ENCODE measurements around the gene RBM33. TPM values are rescaled to one million over a fixed set of nuclear protein-coding genes. Genes with fewer than 3 reads are reported as not detected.

The RBM33 gene
- polyA plus RNA-seq, 1 experiment: 5.0 TPM

DNA sequence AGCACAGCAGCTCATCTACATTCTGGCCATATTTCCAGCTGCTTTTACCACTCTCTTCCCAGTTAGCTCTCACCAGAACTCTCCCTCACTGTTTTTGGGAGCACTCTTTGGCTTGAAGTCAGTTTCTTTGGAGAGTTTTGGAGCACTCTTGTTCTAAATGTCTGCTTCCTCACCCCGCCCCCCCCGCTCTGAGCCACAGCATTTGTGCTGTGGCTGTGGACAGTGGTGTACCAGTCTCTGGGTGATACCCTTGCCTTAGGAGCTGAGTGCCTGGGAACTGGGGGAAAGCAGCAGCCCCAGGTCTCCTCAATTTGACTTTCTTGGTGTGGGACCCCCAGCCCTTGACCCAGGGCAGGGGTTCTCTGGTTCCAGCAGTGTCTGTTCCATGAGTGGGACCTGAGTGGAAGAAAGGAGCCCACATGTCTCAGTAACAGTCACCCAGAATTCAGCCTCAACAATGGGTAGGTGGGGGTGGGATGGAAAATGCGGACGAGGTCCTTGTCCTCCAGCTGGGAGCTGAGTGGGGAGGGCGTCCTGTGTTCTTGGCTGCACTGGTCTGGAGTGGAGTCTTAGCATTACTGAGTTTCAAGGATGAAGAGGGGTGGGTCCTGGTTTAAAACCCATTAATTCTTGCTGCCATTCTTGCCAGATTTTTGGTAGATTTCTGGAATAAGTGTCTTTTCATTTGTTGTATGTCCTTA is 18.0 kb downstream of the RBM33 start:
- no peaks in the 10 kb centered on the region for H3K27me3 ChIP-seq (ENCODE audit: control insufficient read depth, insufficient read depth, low read length)
- no peak overlapping the region for H3K4me3 ChIP-seq (ENCODE audit: low read depth, low read length)
- ChIA-PET CTCF (no interaction called here), POLR2A (no interaction called here)
- H3K36me3 ChIP-seq (ENCODE audit: control insufficient read depth, insufficient read depth, low read length): 0 out of 2 replicates have a peak, but pooled peaks cover 1% of the 10 kb centered on the region
- no peak for DNase-seq (ENCODE audit: low read depth)
- TF ChIP-seq, protein P1, sequence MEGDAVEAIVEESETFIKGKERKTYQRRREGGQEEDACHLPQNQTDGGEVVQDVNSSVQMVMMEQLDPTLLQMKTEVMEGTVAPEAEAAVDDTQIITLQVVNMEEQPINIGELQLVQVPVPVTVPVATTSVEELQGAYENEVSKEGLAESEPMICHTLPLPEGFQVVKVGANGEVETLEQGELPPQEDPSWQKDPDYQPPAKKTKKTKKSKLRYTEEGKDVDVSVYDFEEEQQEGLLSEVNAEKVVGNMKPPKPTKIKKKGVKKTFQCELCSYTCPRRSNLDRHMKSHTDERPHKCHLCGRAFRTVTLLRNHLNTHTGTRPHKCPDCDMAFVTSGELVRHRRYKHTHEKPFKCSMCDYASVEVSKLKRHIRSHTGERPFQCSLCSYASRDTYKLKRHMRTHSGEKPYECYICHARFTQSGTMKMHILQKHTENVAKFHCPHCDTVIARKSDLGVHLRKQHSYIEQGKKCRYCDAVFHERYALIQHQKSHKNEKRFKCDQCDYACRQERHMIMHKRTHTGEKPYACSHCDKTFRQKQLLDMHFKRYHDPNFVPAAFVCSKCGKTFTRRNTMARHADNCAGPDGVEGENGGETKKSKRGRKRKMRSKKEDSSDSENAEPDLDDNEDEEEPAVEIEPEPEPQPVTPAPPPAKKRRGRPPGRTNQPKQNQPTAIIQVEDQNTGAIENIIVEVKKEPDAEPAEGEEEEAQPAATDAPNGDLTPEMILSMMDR (IDR thresholded peaks at IDR 0.05; ENCODE audit: insufficient read depth, low read depth, low read length): no peak

DNA sequence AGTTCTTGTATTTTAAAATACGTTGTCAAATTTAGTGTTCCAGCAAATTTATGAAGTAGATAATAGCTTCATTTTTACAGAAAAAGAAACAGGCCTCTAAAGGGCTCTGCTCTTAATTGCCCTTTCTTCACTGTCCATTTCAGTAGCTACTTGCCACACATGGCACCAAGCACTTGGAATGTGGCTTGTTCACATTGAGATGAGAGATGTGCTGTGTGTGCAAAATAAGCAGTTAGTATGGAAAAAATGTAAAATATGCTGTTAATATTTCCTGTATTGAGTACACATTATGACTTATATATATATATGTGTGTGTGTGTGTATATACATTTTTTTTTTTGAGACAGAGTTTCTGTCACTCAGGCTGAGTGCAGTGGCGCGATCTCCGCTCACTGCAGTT is 19.5 kb downstream of the RBM33 start:
- CTCF ChIA-PET: interaction anchor here (1.0 kb wide), 1 partner anchor 65 kb away, joined by 3 read pairs; no protein-coding TSS in a partner anchor
- H3K4me3 ChIP-seq (ENCODE audit: low read depth, low read length): no peak overlapping the region
- TF ChIP-seq, protein P1 (IDR thresholded peaks at IDR 0.05; ENCODE audit: insufficient read depth, low read depth, low read length): no peak
- no peak for DNase-seq (ENCODE audit: low read depth)
- no peaks in the 10 kb centered on the region for H3K27me3 ChIP-seq (ENCODE audit: control insufficient read depth, insufficient read depth, low read length)
- 0 out of 2 replicates have a peak, but pooled peaks cover 1% of the 10 kb centered on the region for H3K36me3 ChIP-seq (ENCODE audit: control insufficient read depth, insufficient read depth, low read length)
- POLR2A ChIA-PET: no interaction called here

DNA sequence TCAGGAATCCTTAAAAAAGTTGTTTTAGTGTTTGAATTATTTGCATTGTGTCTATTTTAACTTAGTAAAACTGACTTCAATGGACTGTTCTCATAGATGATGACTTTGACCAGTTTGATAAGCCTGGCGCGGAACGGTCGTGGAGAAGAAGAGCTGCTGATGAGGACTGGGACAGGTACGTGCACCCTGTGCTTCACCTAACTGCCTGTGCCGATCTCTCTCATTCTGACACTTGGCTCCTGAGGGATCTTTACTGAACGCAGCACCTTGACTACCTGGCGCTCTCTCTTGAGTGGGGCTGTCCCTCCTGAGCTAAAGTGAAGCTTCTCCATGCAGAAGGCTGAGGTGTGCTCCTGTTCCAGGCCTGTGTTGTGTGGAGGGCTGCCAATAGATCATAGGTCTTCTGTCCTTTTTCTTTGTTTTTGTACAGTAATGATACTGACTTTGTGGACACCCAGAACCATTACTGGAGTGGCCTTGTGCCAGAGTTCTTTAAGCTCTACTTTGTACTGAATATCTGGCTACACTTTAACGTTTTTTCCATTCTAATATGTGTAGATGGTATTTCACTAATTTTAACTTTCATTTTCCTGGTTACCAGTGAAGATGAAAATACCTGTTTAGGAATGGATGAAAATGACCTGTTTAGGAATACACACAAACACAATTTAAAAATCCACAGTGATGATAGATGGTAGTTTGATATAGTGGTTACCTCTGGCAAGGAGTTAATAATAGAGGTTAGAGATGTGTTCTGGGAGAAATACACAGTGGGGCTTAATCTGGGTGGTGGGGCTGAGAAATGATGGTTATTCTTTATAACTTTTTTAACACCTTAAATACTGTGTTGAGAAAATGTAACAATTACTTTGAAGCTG is 20.9 kb downstream of the RBM33 start:
- ChIA-PET POLR2A (interaction anchor here (0.6 kb wide), 1 partner anchor 1961 kb away, joined by 3 read pairs; no protein-coding TSS in a partner anchor), CTCF (interaction anchor here (1.0 kb wide), 1 partner anchor 67 kb away, joined by 3 read pairs; no protein-coding TSS in a partner anchor)
- Histone ChIP-seq H3K27me3 (ENCODE audit: control insufficient read depth, insufficient read depth, low read length) (no peaks in the 10 kb centered on the region), H3K4me3 (ENCODE audit: low read depth, low read length) (no peak overlapping the region), H3K36me3 (ENCODE audit: control insufficient read depth, insufficient read depth, low read length) (0 out of 2 replicates have a peak, but pooled peaks cover 1% of the 10 kb centered on the region)
- TF ChIP-seq, protein P1 (IDR thresholded peaks at IDR 0.05; ENCODE audit: insufficient read depth, low read depth, low read length): no peak
- no peak for DNase-seq (ENCODE audit: low read depth)

DNA sequence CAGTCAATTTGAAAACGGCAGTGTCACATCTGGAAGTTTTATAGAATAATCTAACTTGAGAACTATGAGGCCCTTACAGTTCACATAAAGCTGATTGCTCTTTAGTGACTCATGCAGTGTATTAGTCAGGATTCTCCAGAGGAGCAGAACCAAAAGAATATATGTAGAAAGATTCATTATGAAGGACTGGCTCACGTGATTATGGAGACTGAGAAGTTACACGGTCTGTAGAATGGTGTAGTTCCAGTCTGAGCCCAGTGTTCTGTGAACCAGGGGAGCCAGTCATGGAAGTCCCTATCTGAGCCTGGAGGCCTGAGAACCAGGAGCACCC is 21.5 kb downstream of the RBM33 start:
- ChIA-PET CTCF (no interaction called here), POLR2A (interaction anchor here (0.6 kb wide), 1 partner anchor 1961 kb away, joined by 3 read pairs; no protein-coding TSS in a partner anchor)
- H3K27me3 ChIP-seq (ENCODE audit: control insufficient read depth, insufficient read depth, low read length): no peaks in the 10 kb centered on the region
- H3K4me3 ChIP-seq (ENCODE audit: low read depth, low read length): no peak overlapping the region
- DNase-seq (ENCODE audit: low read depth): peak; percentile 72
- TF ChIP-seq, protein P1 (IDR thresholded peaks at IDR 0.05; ENCODE audit: insufficient read depth, low read depth, low read length): no peak
- 0 out of 2 replicates have a peak, but pooled peaks cover 1% of the 10 kb centered on the region for H3K36me3 ChIP-seq (ENCODE audit: control insufficient read depth, insufficient read depth, low read length)

DNA sequence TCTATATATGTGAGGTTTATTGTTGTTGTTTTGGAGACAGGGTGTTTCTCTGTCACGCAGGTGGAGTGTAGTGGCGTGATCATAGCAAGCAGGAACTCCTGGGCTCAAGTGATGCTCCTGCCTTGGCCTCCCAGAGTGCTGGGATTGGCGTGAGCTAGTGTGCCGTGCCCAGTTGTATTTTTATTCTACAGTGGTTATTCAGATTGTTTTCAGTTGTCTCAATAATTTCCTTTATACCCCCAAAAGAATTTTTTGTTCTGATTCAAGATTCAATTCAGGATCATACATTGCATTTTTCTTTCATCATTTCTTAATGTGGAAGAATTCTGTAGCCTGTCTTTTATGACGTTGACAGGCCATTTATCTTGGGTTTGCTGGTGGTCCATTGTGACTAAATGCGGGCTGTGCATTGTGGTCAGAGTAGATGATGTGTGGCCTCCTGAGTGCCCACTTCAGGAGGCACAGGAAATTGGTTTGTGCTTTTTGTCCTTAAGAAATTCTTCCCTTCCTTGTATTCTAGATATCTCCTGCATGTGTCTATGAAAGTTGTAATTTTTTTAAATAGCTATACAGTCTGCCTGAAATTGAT is 22.9 kb downstream of the RBM33 start:
- TF ChIP-seq, protein P1 (IDR thresholded peaks at IDR 0.05; ENCODE audit: insufficient read depth, low read depth, low read length): no peak
- ChIA-PET CTCF (no interaction called here), POLR2A (no interaction called here)
- H3K4me3 ChIP-seq (ENCODE audit: low read depth, low read length): no peak overlapping the region
- no peak for DNase-seq (ENCODE audit: low read depth)
- H3K36me3 ChIP-seq (ENCODE audit: control insufficient read depth, insufficient read depth, low read length): 0 out of 2 replicates have a peak, but pooled peaks cover 1% of the 10 kb centered on the region
- H3K27me3 ChIP-seq (ENCODE audit: control insufficient read depth, insufficient read depth, low read length): no peaks in the 10 kb centered on the region
